Left lung (tissue), 10 donors: Measurements from ENCODE around the gene COMT. TPM values are rescaled to one million over a fixed set of nuclear protein-coding genes. Genes with fewer than 3 reads are reported as not detected.
A peak's percentile ranks its signal among the peaks of the same experiment; 100 is the strongest.

Experiments used
- ATAC-seq: fragments of 200-7000 bp; cut with Tn5 transposase; one replicate; pipeline ENCODE4 v1.9.1; 2020; ENCODE audit warnings: moderate library complexity
- DNase-seq, 4 donors: peaks; one replicate each; pipeline ENCODE4 v3.0.0-alpha.2; 2013 to 2020
- H3K27ac ChIP-seq, 2 donors: fragments of 200-600 bp; sonication (generic) in 1 of 2; one replicate each; pipeline versions ENCODE4 v1.5.0 to v1.8.0; 2020 to 2021
- H3K27me3 ChIP-seq, 2 donors: fragments of 200-600 bp; sonication (generic) in 1 of 2; one replicate each; pipeline versions ENCODE4 v1.5.0 to v1.8.0; 2020 to 2021
- H3K36me3 ChIP-seq, 2 donors: fragments of 200-600 bp; sonication (generic) in 1 of 2; one replicate each; pipeline versions ENCODE4 v1.5.0 to v1.8.0; 2020 to 2021
- H3K4me1 ChIP-seq, 2 donors: fragments of 200-600 bp; one replicate each; pipeline ENCODE4 v1.8.0; 2021
- H3K4me3 ChIP-seq, 2 donors: fragments of 200-600 bp; sonication (generic) in 1 of 2; one replicate each; pipeline versions ENCODE4 v1.5.0 to v1.8.0; 2020 to 2021; ENCODE audit warnings: mild to moderate bottlenecking in 1 of 2
- H3K9me3 ChIP-seq, 2 donors: fragments of 200-600 bp; sonication (generic) in 1 of 2; one replicate each; pipeline versions ENCODE4 v1.5.0 to v1.8.0; 2020 to 2021
- CTCF ChIP-seq, 2 donors: fragments of 200-600 bp; sonication (generic) in 1 of 2; IDR thresholded peaks; one replicate each; pipeline versions ENCODE4 v1.5.0 to v1.8.0; 2021; ENCODE audit warnings: antibody characterized with exemption in 2 of 2
- intact Hi-C, 2 donors: fragments of 100-400 bp; cut with DNase I; formaldehyde crosslinking; loops; one replicate each; pipeline versions ENCODE4 v1.11.2 to v1.14.2; 2022
- polyA plus RNA-seq, 6 donors: library from polyadenylated mRNA; unstranded; fragments of 120-200 nt; gene quantifications; one replicate each; pipeline ENCODE4 v1.2.1, GENCODE V29; 2013; ENCODE audit not compliant: insufficient read length in 6 of 6
- total RNA-seq, 2 donors: library from RNA; stranded (reverse); fragmentation: NEBNext Ultra II Directional; extraction: Animal tissue kit (Norgen Biotek cat#: 25700); gene quantifications; one replicate each; pipeline ENCODE4 v1.2.1, GENCODE V29; 2021
- donor health status: DM: no; HTN: yes; CAD: no.
- donor health status: DM: no; HTN: no; CAD: no.

Gene COMT
- total and polyA plus RNA-seq, 8 donors: 90.1 to 249 (median 102) TPM

GRCh38 chr22:19970031-19970478 is 28.5 kb downstream of the COMT start:
- peaks cover 0 to 18% of the 10 kb centered on the region in 2 donors for H3K4me1 ChIP-seq
- H3K36me3 ChIP-seq: peaks cover 0 to 48% of the 10 kb centered on the region in 2 donors
- H3K27ac ChIP-seq: no peak overlapping the region
- intact Hi-C loops: no loop called here
- H3K9me3 ChIP-seq: no peaks in the 10 kb centered on the region
- H3K4me3 ChIP-seq: no peak overlapping the region
- no peak for TF ChIP-seq CTCF (IDR thresholded peaks at IDR 0.05)
- no peaks in the 10 kb centered on the region for H3K27me3 ChIP-seq
- DNase-seq (peak in 1 of 4 donors; percentile 65), ATAC-seq (no peak)

GRCh38 chr22:19970479-19971275 is 29.1 kb downstream of the COMT start:
- Histone ChIP-seq H3K9me3 (no peaks in the 10 kb centered on the region), H3K4me1 (peaks cover 0 to 20% of the 10 kb centered on the region in 2 donors), H3K27ac (no peak overlapping the region), H3K27me3 (no peaks in the 10 kb centered on the region), H3K4me3 (no peak overlapping the region), H3K36me3 (peaks cover 0 to 44% of the 10 kb centered on the region in 2 donors)
- ATAC-seq (peak; percentile 76), DNase-seq (peak in 3 of 4 donors; percentile 65 to 94 (median 69))
- TF ChIP-seq CTCF (IDR thresholded peaks at IDR 0.05): peak; percentile 91 to 95
- intact Hi-C loops: no loop called here

GRCh38 chr22:19971276-19972124 is 29.9 kb downstream of the COMT start:
- no peak overlapping the region for H3K27ac ChIP-seq
- H3K4me3 ChIP-seq: no peak overlapping the region
- peaks cover 0 to 39% of the 10 kb centered on the region in 2 donors for H3K36me3 ChIP-seq
- ATAC-seq: peak; percentile 79
- TF ChIP-seq CTCF (IDR thresholded peaks at IDR 0.05): no peak
- no peaks in the 10 kb centered on the region for H3K27me3 ChIP-seq
- no peaks in the 10 kb centered on the region for H3K9me3 ChIP-seq
- intact Hi-C loops: no loop called here
- peak in 3 of 4 donors; percentile 39 to 80 (median 62) for DNase-seq
- peaks cover 0 to 20% of the 10 kb centered on the region in 2 donors for H3K4me1 ChIP-seq

- Histone ChIP-seq H3K27me3 (no peaks in the 10 kb centered on the region), H3K9me3 (no peaks in the 10 kb centered on the region), H3K4me1 (peaks cover 0 to 20% of the 10 kb centered on the region in 2 donors), H3K4me3 (no peak overlapping the region), H3K36me3 (peaks cover 0 to 31% of the 10 kb centered on the region in 2 donors), H3K27ac (no peak overlapping the region)
- intact Hi-C loops: no loop called here
- DNase-seq: peak in 1 of 4 donors; percentile 43
- no peak for TF ChIP-seq CTCF (IDR thresholded peaks at IDR 0.05)
- ATAC-seq: no peak
Measured at GRCh38 chr22:19972251-19972650, 30.7 kb downstream of the COMT start.
